OCI-M2 (cell line): Measurements from ENCODE around the gene FATE1.

Source experiments
- DNase-seq: peaks from one replicate; lab custom pipeline; 2025; ENCODE audit not compliant: unreplicated experiment; lab: John Stamatoyannopoulos, UW

The FATE1 gene

GRCh38 chrX:151741606-151742005 is 25.8 kb downstream of the FATE1 start:
- DNase-seq = no peak

- DNase-seq = no peak
Observed at GRCh38 chrX:151742311-151742710, 26.5 kb downstream of the FATE1 start.

GRCh38 chrX:151743651-151744470 is 28.0 kb downstream of the FATE1 start:
- DNase-seq = no peak

- no peak for DNase-seq
Observed at GRCh38 chrX:151745651-151746050, 29.8 kb downstream of the FATE1 start.

- DNase-seq = no peak
Observed at GRCh38 chrX:151746502-151746901, 30.7 kb downstream of the FATE1 start.

GRCh38 chrX:151750511-151750910 is 34.7 kb downstream of the FATE1 start:
- no peak for DNase-seq

GRCh38 chrX:151752847-151753246 is 37.0 kb downstream of the FATE1 start:
- no peak for DNase-seq

- no peak for DNase-seq
Observed at GRCh38 chrX:151753313-151754046, 37.6 kb downstream of the FATE1 start.

- DNase-seq = no peak
Observed at GRCh38 chrX:151754047-151754429, 38.2 kb downstream of the FATE1 start.

GRCh38 chrX:151754641-151755215 is 38.9 kb downstream of the FATE1 start:
- no peak for DNase-seq

GRCh38 chrX:151759041-151759708 is 43.3 kb downstream of the FATE1 start:
- DNase-seq = no peak

- no peak for DNase-seq
Observed at GRCh38 chrX:151762802-151763201, 47.0 kb downstream of the FATE1 start.

- no peak for DNase-seq
Observed at GRCh38 chrX:151763711-151764110, 47.9 kb downstream of the FATE1 start.

GRCh38 chrX:151765026-151765425 is 49.2 kb downstream of the FATE1 start:
- no peak for DNase-seq

- DNase-seq = no peak
Observed at GRCh38 chrX:151771726-151772125, 55.9 kb downstream of the FATE1 start.
